ENCODE measurements around the gene ZNF829. TPM values are rescaled to one million over a fixed set of nuclear protein-coding genes. Genes with fewer than 3 reads are reported as not detected.

Gene ZNF829
- total RNA-seq (ENCODE audit: unreplicated experiment): 2.8 TPM
- long read RNA-seq: 0 reads

- DNase-seq (ENCODE audit: low spot score): peak; percentile 77
- TF ChIP-seq CTCF (IDR thresholded peaks at IDR 0.05; ENCODE audit: unreplicated experiment): peak; percentile 70
- peak within 1 kb of the TSS; percentile 96 for H3K4me3 Mint-ChIP-seq (ENCODE audit: unreplicated experiment)
- H3K27me3 Mint-ChIP-seq (ENCODE audit: unreplicated experiment): peaks cover 11% of the 10 kb centered on the region
- H3K9me3 Mint-ChIP-seq (ENCODE audit: unreplicated experiment): peaks cover 16% of the 10 kb centered on the region
- peak within 1 kb of the TSS; percentile 79 for H3K27ac Mint-ChIP-seq (ENCODE audit: unreplicated experiment)
- H3K4me1 Mint-ChIP-seq (ENCODE audit: unreplicated experiment): peaks cover 20% of the 10 kb centered on the region
- peaks cover 62% of the 10 kb centered on the region for H3K36me3 Mint-ChIP-seq (ENCODE audit: low read depth, unreplicated experiment)
Observed at GRCh38 chr19:36915992-36916830, at the start of gene ZNF829, which contains the start of gene ZNF568. ZNF829 (minus strand) TSS chr19:36916291; CDS start chr19:36915167, 1,124 bp downstream. ZNF568 (plus strand) TSS chr19:36916332; CDS start chr19:36922771, 6,439 bp downstream.

- no peaks in the 10 kb centered on the region for H3K4me1 Mint-ChIP-seq (ENCODE audit: unreplicated experiment)
- DNase-seq (ENCODE audit: low spot score): no peak
- TF ChIP-seq CTCF (IDR thresholded peaks at IDR 0.05; ENCODE audit: unreplicated experiment): no peak
- peaks cover 14% of the 10 kb centered on the region for H3K36me3 Mint-ChIP-seq (ENCODE audit: low read depth, unreplicated experiment)
- H3K27me3 Mint-ChIP-seq (ENCODE audit: unreplicated experiment): no peaks in the 10 kb centered on the region
- peaks cover 28% of the 10 kb centered on the region for H3K9me3 Mint-ChIP-seq (ENCODE audit: unreplicated experiment)
- H3K4me3 Mint-ChIP-seq (ENCODE audit: unreplicated experiment): no peak overlapping the region
- no peak overlapping the region for H3K27ac Mint-ChIP-seq (ENCODE audit: unreplicated experiment)
Observed at GRCh38 chr19:36963280-36963679, 47.2 kb upstream of the ZNF829 start.

- Mint-ChIP-seq H3K27me3 (ENCODE audit: unreplicated experiment) (no peaks in the 10 kb centered on the region), H3K36me3 (ENCODE audit: low read depth, unreplicated experiment) (peaks cover 11% of the 10 kb centered on the region), H3K9me3 (ENCODE audit: unreplicated experiment) (peaks cover 28% of the 10 kb centered on the region), H3K4me3 (ENCODE audit: unreplicated experiment) (no peak overlapping the region), H3K27ac (ENCODE audit: unreplicated experiment) (no peak overlapping the region), H3K4me1 (ENCODE audit: unreplicated experiment) (no peaks in the 10 kb centered on the region)
- no peak for TF ChIP-seq CTCF (IDR thresholded peaks at IDR 0.05; ENCODE audit: unreplicated experiment)
- DNase-seq (ENCODE audit: low spot score): no peak
Observed at GRCh38 chr19:36962346-36962745, 46.3 kb upstream of the ZNF829 start.

GRCh38 chr19:36950335-36951119 is 34.4 kb upstream of the ZNF829 start:
- peaks cover 48% of the 10 kb centered on the region for H3K36me3 Mint-ChIP-seq (ENCODE audit: low read depth, unreplicated experiment)
- no peak overlapping the region for H3K27ac Mint-ChIP-seq (ENCODE audit: unreplicated experiment)

More at GRCh38 chr19:36950335-36951119, 34.4 kb upstream of the ZNF829 start:
- no peak for DNase-seq (ENCODE audit: low spot score)
- H3K4me1 Mint-ChIP-seq (ENCODE audit: unreplicated experiment): no peaks in the 10 kb centered on the region
- peak overlapping the region; percentile 50 for H3K4me3 Mint-ChIP-seq (ENCODE audit: unreplicated experiment)
- H3K9me3 Mint-ChIP-seq (ENCODE audit: unreplicated experiment): peaks cover 31% of the 10 kb centered on the region
- no peaks in the 10 kb centered on the region for H3K27me3 Mint-ChIP-seq (ENCODE audit: unreplicated experiment)
- no peak for TF ChIP-seq CTCF (IDR thresholded peaks at IDR 0.05; ENCODE audit: unreplicated experiment)
